HS-5 (cell line): ENCODE measurements around the gene ZNF273.
"Not testable (repeated sequence)": the region's sequence is repeated elsewhere in the genome, so short reads cannot be mapped to it uniquely, and the experiment has no call there.

Experiments used
- DNase-seq: peaks from one replicate; pipeline ENCODE4 v3.0.0-alpha.2; 2012; ENCODE audit warnings: low read depth

Gene ZNF273

DNA sequence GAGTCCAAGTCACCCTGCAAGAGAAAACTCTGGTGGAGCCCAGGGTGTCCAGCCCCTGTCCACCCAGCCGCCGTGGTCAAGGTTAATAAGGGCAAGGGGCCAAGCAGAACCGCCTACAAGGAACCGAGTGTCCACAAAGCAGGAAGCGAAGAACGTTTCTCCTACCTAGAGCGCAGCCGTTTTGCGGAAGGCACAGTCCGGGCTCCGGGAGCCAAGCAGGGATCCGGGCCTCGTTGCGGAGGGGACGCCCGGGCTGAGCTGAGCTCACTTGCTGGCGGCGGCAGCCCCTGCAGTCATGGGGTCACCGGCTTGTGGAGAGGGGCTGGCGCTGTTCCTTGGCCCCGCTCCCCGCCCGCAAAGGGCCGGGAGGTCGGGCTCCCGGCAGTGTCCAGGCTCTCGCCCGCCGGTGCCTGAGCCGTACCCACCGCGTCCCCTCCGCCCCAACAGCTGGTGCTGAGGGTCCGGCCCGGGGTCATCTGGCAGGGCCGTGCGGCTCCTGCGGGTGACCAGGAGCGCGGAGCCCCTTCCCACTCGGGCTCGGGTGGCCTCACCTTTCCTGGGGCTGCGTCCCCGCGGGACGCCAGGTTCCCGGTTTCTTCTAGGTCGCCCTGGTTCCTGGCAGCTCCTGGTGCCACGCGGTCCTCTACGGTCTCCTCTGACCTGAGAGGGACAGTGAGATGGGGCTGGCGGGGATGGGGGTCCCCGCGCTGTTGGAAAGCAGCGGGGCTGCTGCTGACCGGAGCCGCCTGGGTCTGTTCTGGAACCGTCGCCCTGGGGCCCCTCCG, 14.0 kb upstream of the ZNF273 start:
- no peak for DNase-seq

GRCh38 chr7:64889686-64890162, 13.3 kb upstream of the ZNF273 start:
- DNase-seq = no peak

GRCh38 chr7:64890273-64890672, 12.8 kb upstream of the ZNF273 start:
- not testable (repeated sequence) for DNase-seq

DNA sequence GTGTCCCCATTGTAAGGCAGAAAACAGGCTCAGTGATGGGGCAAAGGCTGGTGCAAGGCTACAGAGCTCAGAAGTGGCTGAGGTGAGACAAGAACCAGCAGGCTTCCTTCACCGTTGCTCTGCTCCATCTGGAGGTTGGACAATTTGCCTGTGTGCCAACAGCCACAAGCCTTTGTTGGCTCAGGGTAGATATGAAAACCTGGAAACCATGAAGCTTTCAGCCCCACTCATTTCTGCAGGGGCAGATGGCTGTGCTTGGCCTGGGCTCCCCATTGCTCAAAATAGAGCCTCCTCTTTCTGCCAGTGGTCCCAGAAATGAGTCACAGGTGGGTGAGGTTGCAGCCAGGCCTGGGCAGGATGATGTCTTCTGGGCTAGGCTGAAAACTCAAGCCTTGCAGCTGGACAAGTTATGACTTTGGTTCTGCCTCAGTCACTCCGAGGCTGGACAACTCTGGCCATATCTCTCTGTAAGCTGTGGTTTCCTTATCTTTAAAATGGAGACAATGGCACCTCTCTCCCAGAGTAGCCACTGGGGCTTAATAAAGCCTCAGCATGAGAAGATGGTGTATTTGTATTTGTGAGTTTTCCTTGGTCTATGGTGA, 12.2 kb upstream of the ZNF273 start:
- DNase-seq = no peak

DNA sequence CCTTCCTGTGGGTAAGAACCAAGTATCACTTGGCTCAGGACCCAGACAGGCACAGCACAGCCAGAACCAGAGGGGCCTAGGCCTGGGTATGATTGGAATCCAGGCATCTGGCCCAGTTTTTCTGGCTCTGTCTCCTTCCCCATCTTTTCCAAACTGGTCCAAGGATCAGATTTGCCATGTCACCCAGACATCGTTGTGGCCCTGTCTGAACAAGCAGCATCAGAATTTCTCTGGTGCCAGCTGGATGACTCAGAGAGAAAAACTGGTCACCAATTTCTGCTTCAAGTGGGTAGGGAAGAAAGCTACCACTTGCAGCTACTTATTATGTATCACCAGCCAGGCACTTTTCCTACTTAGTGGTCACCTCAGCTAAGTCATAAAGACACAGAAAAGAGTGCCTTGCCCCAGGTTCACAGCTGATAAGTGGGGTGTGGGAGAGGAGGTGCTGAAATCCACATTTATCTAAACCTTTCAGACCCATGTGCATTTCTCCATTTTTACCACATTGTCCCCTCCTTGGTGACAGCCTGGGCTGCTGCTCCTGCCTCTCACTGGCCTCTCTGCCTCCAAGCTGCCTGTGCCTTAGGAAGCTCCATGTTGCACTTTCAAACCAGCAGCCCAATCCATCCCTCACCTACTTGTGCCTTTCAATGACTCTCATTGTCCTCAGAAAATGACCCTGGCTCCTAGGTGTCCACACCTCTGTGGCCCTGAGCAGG, 11.6 kb upstream of the ZNF273 start:
- not testable (repeated sequence) for DNase-seq

- DNase-seq = no peak
Measured at GRCh38 chr7:64892116-64892515, 11.0 kb upstream of the ZNF273 start.

GRCh38 chr7:64892666-64893309, 10.3 kb upstream of the ZNF273 start:
- no peak for DNase-seq

- no peak for DNase-seq
Measured at GRCh38 chr7:64893401-64893800, 9.7 kb upstream of the ZNF273 start.

DNA sequence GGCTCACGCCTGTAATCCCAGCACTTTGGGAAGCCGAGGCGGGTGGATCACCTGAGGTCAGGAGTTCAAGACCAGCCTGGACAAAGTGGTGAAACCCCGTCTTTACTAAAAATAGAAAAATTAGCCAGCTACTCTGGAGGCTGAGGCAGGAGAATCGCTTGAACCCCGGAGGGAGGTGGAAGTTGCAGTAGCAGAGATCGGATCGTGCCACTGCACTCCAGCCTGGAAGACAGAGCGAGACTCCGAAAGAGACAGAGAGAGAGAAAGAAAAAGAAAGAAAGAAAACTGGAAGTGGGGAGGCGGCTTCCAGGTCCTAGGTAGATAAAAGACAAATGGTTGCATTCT, 640 bp upstream of the ZNF273 start:
- DNase-seq = not testable (repeated sequence)

DNA sequence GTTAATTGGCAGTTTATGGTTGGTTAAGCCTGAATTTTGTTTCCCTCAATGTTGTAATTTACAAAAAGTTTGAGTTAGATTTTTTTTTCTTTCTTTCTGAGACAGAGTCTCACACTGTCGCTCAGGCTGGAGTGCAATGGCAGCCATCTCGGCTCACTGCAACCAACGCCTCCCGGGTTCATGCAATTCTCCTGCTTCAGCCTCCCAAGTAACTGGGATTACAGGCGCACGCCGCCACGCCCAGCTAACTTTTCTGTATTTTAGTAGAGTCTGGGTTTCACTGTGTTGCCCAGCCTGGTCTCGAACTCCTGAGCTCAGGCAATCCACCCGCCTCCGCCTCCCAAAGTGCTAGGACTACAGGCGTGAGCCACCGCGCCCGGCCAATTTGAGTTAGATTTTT, 935 bp downstream of the ZNF273 start:
- DNase-seq = no peak

DNA sequence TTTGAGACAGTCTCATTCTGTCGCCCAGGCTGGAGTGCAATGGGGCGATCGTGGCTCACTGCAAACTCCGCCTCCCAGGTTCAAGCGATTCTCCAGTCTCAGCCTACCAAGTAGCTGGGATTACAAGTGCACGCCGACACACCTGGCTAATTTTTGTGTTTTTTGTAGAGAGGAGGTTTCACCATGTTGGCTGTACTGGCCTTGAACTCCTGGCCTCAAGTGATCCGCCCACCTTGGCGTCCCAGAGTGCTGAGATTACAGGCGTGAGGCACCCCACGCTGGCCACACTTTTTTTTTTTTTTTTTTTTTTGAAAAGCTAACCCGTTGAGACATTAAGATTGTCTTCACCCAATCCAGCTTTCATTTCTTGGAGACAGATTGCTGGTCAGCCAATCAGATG, 2.1 kb downstream of the ZNF273 start:
- no peak for DNase-seq

DNA sequence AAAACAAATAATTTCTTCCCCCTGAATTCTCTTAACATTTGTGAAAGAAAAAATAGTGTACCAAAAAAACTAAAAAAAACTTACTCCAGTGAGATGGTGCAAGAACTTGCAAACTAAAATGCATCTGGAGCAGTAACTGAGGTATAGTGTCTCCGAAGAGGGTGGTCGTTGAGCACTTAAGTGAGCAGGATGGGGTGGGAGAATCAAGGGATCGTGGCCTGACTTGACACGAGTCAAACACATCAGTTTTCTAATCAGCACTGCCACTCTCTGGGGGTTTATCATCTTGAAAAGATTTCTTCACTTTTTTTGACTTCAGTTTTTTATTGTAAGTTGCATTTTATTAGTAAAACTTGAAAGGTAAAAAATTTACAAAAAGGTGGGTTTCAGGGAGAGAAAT, 2.5 kb downstream of the ZNF273 start:
- DNase-seq = no peak

GRCh38 chr7:64907641-64908326, 4.7 kb downstream of the ZNF273 start:
- no peak for DNase-seq

GRCh38 chr7:64908358-64908757, 5.3 kb downstream of the ZNF273 start:
- DNase-seq = no peak

- DNase-seq = no peak
Measured at GRCh38 chr7:64914557-64914956, 11.5 kb downstream of the ZNF273 start.

DNA sequence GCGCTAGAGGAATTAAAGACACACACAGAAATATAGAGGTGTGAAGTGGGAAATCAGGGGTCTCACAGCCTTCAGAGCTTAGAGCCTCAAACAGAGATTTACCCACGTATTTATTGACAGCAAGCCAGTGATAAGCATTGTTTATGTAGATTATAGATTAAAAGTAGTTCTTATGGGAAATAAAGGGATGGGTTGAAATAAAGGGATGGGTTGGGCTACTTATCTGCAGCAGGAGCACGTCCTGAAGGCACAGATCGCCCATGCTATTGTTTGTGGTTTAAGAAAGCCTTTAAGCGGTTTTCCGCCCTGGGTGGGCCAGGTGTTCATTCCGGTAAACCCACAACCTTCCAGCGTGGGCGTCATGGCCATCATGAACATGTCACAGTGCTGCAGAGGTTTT, 12.2 kb downstream of the ZNF273 start:
- not testable (repeated sequence) for DNase-seq

- DNase-seq = not testable (repeated sequence)
Measured at GRCh38 chr7:64928252-64929187, 25.4 kb downstream of the ZNF273 start.

DNA sequence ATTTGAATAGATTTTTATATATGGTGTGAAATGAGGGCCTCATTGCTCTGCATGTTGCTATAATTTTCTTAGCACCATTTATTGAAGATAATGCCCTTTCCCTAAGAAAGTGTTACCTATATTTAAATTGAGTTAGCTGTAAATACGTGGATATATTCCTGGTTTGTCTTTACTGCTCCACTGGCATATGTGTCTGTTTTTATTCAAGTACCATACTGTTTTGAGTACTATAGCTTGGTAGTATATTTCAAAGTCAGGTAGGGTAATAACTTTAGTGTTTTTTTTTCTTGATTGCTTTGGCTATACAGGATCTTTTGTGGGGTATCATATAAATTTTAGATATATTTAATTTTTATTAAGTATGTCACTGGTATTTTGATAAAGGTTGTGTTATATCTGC, 31.4 kb downstream of the ZNF273 start:
- DNase-seq = no peak

GRCh38 chr7:64938540-64938939, 35.5 kb downstream of the ZNF273 start:
- DNase-seq = no peak

DNA sequence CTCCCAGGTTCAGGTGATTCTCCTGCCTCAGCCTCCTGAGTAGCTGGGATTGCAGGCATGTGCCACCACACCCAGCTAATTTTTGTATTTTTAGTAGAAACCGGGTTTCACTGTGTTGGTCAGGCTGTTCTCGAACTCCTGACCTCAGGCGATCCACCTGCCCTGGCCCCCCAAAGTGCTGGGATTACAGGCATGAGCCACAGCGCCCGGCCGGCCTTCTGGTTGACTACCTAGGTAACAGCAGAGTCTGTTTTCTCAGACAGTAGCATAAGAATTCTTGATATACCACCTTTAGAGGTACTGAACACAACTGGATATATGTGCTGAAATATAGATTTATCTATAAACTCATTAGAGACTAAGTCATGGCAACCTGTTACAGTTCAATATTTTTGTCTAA, 36.9 kb downstream of the ZNF273 start:
- DNase-seq = not testable (repeated sequence)
